Measurements from ENCODE around the gene AQP10.
"Not testable (repeated sequence)": the region's sequence is repeated elsewhere in the genome, so short reads cannot be mapped to it uniquely, and the experiment has no call there.

AQP10 gene, protein sequence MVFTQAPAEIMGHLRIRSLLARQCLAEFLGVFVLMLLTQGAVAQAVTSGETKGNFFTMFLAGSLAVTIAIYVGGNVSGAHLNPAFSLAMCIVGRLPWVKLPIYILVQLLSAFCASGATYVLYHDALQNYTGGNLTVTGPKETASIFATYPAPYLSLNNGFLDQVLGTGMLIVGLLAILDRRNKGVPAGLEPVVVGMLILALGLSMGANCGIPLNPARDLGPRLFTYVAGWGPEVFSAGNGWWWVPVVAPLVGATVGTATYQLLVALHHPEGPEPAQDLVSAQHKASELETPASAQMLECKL

GRCh38 chr1:154320882-154321608 is at the start of gene AQP10:
Gene AQP10, plus strand, starts transcription at chr1:154321093. Its CDS starts 63 bp downstream, at chr1:154321156.
- DNase-seq (ENCODE audit: low read depth): peak; percentile 31

- peak; percentile 96 for DNase-seq (ENCODE audit: low read depth)
These were observed 48.5 kb upstream of the AQP10 start, which contains the start of gene HAX1 for GRCh38 chr1:154272217-154272998. Gene HAX1, plus strand, starts transcription at chr1:154272629. Its CDS starts 95 bp downstream, at chr1:154272724.

DNA sequence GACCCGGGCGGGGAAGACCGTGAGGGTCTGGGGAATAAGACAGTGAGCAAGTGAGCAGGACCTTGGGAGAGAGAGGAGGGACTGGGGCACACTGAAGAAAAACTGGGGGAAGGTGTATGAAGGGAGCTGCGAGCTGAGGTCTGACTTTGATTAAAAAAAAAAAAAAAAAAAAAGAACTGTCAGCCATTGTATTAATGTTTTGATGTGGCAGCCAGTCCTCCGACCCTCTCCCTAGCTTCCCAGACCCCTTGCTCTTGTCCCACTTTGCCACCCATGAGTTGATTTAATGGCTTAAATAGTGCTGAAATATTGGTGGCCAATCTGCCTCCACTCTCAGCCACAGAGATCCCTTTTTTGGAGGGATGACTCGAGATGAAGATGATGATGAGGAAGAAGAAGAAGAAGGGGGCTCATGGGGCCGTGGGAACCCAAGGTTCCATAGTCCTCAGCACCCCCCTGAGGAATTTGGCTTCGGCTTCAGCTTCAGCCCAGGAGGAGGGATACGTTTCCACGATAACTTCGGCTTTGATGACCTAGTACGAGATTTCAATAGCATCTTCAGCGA is 47.8 kb upstream of the AQP10 start:
- DNase-seq (ENCODE audit: low read depth): peak; percentile 22

DNA sequence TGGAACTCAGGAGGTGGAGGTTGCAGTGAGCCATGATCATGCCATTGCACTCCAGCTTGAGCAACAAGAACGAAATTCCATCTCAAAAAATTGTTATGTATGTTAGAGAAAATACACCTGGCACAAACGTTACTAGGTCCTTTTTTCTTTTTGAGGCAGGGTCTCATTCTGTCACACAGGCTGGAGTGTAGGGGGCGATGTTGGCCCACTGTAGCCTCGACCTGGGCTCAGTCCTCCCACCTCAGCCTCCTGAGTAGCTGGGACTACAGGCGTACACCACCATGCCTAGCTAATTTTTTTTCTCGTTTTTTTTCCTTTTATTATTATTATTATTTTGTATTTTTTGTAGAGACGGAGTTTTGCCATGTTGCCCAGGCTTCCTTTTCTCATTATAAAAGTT is 44.1 kb upstream of the AQP10 start:
- no peak for DNase-seq (ENCODE audit: low read depth)

DNA sequence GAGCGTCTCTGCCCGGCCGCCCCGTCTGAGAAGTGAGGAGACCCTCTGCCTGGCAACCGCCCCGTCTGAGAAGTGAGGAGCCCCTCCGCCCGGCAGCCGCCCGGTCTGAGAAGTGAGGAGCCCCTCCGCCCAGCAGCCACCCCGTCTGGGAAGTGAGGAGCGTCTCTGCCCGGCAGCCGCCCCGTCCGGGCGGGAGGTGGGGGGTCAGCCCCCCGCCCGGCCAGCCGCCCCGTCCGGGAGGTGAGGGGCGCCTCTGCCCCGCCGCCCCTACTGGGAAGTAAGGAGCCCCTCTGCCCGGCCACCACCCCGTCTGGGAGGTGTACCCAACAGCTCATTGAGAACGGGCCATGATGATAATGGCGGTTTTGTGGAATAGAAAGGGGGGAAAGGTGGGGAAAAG is 33.3 kb upstream of the AQP10 start:
- not testable (repeated sequence) for DNase-seq (ENCODE audit: low read depth)

DNA sequence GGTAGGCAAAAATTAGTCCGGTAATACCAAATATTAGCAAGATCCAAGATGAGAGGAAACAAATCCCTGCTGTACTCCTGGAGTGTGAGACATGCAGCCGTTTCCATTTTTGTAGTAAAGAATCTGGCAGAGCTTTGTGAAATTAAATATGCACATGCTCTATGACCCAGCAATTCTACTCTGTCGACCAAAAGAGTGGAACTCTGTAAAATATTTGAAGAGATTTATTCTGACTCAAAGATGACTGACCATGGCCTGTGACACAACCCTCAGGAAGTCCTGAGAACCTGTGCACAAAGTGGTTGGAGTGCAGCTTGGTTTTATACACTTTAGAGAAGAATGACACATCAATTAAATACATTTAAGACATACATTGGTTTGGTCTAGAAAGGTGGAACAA is 32.2 kb upstream of the AQP10 start:
- DNase-seq (ENCODE audit: low read depth): no peak

DNA sequence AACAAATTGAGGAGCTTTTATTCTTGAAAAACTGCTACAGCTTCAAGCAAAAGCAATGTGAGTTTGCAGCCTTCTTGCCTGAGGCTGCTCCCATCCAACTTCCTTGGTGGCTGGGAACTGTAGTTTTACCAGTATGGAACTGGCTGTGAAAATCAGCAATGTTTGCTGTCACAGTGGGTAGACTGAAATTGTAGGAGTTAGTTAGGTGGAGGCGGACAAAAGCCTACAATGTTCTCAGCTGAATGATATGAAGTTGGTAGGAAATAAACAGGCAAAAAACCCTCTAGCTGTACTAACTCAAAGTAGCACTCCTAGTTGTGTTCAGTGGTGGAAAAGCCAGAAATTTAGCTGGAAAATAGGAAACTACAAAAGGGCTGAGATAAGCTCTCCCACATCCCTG is 30.0 kb upstream of the AQP10 start:
- DNase-seq (ENCODE audit: low read depth): no peak

- no peak for DNase-seq (ENCODE audit: low read depth)
These were observed 25.3 kb upstream of the AQP10 start for GRCh38 chr1:154295408-154296235.

GRCh38 chr1:154301582-154301981 is 19.3 kb upstream of the AQP10 start:
- no peak for DNase-seq (ENCODE audit: low read depth)

DNA sequence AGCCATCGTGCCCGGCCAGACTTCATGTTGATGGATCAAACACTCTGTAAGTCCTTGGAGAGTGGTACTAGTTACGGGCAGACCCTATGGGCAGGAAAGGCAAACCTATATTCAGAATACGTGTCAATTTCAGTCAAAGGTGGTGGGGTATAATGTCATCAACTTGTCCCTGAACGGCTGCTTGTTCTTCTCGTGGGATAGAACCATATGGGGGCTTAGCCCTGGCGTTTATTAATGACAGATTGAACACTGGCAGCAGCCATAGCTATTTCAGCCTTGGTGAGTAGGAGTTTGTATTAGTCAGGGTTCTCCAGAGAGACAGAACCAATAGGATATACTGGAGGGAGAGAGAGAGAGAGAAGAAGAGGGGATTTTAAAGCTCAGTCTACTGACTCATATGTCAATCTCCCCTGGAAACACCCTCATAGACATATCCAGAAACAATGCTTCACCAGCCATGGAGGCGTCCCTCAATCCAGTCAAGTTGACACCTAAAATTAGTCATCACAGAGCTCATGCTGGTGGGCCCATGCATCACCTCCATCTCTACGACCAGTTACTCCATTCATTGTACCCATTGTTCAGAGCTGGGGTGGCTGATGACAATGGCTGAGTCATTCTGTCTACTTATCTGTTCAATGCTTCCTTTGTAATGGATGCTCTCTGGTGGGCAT is 16.1 kb upstream of the AQP10 start:
- peak; percentile 29 for DNase-seq (ENCODE audit: low read depth)

GRCh38 chr1:154306151-154306550 is 14.7 kb upstream of the AQP10 start:
- DNase-seq (ENCODE audit: low read depth): peak; percentile 72

GRCh38 chr1:154307670-154308270 is 13.1 kb upstream of the AQP10 start:
- not testable (repeated sequence) for DNase-seq (ENCODE audit: low read depth)

GRCh38 chr1:154309136-154309535 is 11.8 kb upstream of the AQP10 start:
- not testable (repeated sequence) for DNase-seq (ENCODE audit: low read depth)

DNA sequence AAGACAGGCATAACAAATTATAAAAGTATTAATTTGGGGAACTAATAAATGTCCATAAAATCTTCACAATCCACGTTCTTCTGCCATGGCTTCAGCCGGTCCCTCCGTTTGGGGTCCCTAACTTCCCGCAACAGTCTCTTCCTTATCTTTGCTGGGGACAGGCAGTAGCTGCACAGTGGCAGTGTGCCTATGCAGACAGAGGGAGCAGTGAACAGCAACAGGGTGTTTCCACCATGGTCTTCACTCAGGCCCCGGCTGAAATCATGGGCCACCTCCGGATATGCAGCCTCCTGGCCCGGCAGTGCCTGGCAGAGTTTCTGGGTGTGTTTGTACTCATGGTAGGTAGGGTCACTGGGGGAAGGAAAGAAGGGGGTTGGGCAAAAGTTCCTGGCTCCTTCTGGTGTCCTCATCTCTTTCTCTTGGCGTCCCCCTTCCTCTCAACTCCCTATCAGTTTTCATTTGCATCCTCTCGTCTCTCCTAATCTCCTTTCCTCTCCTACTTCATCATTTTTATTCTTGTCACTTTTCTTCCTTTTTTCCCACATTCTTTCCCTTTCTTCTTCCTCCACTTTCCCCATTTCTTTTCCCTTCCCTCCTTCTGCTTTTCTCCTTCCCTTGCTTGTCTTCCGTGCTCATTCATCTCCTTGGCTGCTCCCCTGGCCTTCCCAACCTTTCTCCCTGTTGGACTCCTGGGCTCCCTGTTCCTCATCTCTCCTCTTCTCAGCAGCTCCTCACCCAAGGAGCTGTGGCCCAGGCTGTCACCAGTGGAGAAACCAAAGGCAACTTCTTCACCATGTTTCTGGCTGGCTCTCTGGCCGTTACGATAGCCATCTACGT is 8.4 kb upstream of the AQP10 start:
- not testable (repeated sequence) for DNase-seq (ENCODE audit: low read depth)

GRCh38 chr1:154313066-154313356 is 7.9 kb upstream of the AQP10 start:
- no peak for DNase-seq (ENCODE audit: low read depth)

- DNase-seq (ENCODE audit: low read depth): not testable (repeated sequence)
These were observed 6.7 kb upstream of the AQP10 start for GRCh38 chr1:154314226-154314625.

DNA sequence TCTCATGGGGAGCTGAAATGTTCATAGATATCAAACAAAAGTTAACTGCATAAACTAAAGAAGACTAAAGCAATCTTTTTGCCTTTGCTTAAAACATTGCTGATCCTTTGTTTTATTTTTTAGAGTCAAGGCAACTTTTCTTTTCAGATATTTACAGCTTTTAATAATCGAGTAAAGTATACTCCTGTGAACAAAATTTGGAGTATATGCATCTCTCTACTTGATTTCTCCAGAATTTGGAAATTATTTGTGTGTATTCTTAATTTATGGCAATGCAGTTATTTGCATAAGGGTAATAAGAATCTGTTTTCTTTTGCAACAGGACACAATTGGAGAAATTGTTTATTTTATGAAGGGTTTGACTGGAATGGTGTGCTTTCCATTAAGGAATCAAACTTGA is 4.2 kb upstream of the AQP10 start:
- DNase-seq (ENCODE audit: low read depth): no peak

DNA sequence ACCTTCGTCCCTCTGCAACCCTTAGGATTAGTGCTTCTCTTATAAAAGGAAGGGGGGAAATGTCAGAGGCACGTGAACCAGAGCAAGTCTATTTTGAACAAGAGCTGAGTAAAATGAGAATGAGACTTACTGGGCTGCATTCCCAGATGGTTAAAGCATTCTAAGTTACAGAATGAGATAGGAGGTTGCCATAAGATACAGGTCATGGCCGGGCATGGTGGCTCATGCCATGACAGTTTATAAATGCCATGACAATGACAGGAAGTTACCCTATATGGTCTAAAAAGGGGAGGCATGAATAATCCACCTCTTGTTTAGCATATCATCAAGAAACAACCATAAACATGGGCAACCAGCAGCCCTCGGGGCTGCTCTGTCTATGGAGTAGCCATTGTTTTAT is 2.5 kb upstream of the AQP10 start:
- no peak for DNase-seq (ENCODE audit: low read depth)

GRCh38 chr1:154321609-154321934 is 679 bp downstream of the AQP10 start:
- DNase-seq (ENCODE audit: low read depth): not testable (repeated sequence)

DNA sequence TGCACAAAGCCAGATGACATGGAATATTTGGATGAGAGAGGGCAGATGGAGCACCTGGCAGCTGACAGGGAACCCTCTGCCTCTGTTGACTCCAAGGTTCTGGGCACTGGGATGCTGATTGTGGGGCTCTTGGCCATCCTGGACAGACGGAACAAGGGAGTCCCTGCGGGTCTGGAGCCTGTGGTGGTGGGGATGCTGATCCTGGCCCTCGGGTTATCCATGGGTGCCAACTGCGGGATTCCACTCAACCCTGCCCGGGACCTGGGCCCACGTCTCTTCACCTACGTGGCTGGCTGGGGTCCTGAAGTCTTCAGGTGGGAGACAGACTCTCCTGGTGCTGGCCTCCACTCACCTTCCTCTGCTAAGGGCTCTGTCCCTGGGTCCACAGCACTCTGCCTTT is 2.6 kb downstream of the AQP10 start:
- no peak for DNase-seq (ENCODE audit: low read depth)

All from iris pigment epithelial cell (primary cell).